Femur (tissue), 1 donor: Measurements from ENCODE around the gene C3.
"Not testable (repeated sequence)": the region's sequence is repeated elsewhere in the genome, so short reads cannot be mapped to it uniquely, and the experiment has no call there.

Experiments
- DNase-seq: peaks from one replicate; pipeline ENCODE4 v3.0.0-alpha.2; 2017

C3 gene

DNA sequence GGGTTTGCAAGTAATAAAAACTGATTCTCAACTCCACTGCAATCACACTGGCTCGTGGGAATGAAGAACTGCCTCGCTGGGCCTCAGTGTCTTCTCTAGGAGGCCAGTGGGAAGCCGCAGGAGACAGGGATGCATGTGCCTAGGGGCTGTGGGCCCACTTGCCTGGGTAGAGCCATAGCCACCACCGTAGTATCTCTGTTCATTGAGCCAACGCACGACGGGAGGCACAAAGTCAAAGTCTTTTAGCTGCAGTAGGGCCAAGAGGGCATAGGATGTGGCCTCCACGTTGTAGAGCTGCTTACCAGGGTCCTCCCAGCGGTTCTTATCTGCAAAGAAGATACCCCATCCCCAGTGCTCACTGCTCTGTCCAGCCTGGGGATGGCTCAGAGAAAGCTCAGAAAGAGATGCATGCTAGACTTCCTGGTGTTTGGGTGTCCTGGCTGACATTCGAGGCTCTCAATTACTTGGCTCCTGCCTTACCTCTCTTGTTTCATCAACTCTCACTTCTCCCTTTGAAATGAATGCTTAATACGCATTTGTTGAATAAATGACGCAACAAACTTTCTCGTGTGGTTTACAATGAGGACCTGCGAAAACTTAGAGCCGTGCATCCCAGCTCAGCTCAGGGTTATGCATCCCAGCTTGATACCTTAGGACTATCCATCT, 34.4 kb downstream of the C3 start:
- DNase-seq, result no peak

DNA sequence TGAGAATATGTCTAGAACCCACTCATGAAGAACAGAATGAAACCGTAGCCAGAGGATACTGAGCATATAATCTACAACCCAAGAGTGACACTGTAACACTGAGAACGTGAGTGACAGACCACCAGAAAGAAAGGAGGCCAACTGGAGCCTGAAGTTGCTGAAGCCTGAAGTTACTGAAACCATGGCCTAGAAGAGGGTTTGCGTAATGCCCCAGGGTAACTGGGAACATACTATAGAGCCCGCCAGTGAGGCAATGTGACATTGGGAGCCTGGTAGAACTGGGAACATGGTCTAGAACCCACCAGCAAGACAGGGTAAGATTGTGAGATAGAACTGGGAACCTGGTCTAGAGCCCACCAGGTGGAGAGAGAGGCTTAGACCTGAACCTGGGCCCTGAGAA, 35.0 kb downstream of the C3 start:
- DNase-seq, result no peak

DNA sequence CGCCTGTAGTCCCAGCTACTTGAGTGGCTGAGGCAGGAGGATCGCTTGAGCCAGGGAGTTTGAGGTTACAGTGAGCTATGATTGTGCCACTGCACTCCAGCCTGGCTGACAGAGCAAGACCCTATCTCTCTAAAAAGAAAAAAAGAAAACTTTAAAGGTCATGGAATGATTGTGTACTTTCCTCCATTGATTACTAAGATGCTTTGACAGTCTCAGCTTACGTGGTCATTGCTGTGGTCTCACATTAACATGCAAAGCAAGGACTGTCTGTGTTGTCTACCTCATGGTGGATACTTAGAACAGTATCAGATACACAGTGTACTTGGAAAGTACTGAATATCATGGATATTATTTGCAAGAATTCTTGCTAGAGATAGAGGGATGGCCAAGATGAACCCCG, 36.5 kb downstream of the C3 start:
- no peak for DNase-seq

DNA sequence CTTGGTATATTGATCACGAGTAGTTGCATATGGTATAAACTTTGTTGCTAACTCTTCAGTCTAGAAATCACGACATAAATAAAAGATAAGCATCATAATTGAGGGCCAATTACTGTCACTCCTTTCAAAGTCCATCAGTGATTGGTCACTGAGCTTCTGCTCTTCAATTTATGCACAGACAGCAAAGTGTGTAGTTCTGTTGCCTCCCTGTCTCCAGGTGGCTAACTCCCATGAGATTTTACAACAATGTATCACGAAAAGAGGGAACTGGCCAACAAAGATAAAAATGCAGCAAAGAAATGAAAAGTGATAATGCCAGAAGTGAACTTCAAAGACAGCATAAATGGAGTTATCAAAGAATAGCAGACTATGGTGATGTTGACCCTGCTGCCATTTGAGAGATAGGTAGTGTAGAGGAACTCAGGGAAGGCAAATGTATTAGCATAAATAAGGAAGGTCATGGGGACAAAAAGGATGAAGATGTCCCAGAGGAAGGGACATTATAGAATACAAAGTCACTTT, 37.8 kb downstream of the C3 start:
- DNase-seq, result no peak

DNA sequence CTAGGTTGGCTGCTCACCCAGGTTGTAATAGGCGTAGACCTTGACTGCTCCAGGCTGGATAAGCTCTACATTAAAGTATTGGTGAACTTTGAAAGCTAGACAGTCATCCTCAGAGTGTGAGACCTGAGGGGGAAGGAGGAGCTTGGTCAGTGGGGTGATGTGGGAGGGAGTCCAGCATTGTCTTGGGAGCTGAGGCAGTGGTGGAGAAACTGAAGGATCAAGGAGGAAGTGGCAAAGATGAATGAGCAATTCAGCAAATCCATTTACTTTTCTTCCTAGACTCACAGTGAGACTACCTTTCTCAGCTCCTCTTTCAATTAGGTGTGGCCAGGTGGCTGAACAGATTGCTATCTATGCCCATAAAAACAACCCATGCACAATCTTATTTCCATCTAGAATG, 40.3 kb downstream of the C3 start:
- DNase-seq, result no peak

DNA sequence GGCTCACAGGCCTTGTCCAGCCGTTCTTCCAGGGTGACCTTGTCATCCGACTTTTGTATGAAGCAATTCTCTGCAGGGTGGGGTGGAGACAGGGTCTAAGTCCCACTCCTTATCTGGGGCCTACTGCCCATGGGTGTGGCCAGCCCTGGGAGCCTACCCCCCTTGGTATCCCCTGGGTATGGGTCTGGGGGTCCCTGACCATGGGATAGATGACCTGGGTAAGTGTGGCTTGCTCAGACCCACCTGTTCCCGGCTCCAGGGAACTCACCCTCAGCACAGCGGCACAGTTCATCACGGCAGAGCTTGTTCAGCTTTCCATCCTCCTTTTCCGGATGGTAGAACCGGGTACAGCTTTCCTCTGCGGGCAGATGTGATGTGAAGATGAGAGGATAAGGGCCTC, 41.3 kb downstream of the C3 start:
- DNase-seq, result no peak

DNA sequence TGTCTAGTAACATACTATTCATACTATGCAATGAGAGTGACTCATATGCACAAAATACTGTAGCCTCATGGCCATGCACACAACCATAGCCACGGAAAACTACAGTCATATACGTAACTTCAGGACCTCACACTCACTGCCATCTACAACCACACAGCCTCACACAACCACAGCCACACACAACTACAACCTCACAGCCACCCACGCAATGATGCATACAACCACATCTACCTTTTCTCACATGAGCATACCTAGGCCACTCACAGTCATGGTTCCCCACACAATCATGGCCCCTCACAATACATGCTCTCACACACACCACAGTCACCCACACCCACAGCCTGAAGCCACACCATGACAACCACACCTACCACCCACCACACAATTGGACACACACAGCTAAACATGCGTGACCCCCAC, 41.8 kb downstream of the C3 start:
- no peak for DNase-seq

DNA sequence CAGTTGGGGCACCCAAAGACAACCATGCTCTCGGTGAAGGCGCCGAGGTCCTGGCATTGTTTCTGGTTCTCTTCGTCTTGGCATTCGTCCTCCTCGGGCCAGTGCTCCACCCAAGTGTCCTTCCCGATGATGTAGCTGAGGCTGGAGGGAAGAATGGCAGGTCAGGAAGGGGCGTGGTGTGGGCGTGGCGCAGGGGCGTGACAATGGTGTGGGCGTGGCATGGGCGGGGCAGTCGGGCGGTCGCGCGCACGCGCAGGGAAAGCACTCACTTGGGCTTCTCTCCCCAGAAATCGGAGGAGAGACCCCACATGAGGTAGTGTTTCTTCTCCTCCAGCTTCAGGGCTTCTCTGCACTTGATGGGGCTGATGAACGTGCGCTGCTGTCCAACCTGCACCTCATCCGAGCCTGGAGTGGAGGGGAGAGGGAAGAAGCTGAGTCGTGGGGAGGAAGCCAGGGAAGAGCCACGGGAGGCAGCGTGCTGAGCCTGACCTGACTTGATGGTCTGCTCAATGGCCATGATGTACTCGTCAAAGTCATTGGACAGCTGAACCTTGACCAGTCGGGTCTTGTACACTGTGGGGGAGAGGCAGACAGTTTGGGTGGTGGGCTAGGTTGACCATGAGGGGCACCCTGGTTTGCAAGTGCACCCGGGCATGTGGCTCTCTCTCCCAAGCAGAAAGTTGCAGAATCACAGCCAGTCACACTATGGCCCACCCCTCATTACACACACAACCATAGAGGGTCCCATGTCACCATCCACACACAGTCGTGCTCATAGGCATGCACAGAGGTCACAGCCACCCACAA, 42.4 kb downstream of the C3 start:
- no peak for DNase-seq

DNA sequence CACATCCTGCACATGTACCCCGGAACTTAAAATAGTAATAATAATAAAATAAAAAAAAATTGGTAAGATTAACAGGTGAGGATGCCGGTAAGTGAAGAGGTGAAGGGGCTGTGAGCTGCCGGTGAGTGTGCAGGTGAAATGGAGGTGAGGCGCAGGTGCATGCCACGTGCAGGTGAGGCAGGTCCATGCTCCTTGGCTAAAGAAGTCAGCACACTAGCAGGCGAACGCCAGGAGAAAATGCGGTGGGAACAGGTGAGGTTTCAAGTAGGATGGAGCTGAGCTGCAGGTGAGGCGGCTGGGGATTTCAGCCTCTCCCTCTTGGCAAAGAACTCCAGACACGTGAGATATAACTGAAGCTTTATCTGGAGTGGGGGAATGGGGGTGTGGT, 43.0 kb downstream of the C3 start:
- no peak for DNase-seq

DNA sequence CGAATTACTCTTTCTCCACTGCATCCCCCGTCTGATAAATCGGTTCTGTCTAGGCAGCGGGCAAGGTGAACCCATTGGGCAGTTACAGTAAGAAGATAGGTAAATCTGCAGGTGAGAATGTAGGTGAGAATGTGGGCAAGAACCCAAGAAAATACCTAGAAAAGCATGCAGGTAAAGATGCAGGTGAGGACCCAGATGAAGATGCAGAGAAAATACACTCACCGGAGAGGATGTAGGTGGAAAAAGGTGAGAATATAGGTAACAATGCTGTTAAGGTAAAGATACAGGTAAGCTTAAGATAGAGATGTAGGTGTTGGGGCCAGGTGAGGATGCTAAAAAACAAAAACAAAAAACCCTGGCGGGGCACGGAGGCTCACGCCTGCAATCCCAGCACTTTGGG, 44.2 kb downstream of the C3 start:
- DNase-seq, result no peak

DNA sequence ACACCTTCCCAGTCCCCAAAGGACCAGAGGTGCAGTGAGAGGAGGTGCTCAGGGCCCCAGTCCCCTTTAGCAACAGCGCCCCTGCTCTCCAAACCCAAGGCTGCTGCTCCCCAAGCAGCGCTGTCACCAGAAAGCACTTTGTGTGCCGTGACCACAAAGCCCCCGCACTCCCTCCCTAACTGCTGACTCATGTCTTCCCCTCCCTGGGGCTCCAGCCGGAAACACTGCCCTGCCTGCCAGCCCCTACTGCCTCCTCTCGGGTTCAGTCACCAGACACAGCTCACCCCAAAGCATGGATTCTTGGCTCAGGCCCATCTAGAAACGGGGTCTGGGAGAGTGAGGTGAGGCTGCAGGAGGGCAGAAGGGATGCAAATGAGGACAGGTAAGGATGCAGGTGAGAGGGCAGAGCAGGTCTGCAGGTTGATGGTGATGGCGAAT, 45.6 kb downstream of the C3 start:
- peak; percentile 71 for DNase-seq

DNA sequence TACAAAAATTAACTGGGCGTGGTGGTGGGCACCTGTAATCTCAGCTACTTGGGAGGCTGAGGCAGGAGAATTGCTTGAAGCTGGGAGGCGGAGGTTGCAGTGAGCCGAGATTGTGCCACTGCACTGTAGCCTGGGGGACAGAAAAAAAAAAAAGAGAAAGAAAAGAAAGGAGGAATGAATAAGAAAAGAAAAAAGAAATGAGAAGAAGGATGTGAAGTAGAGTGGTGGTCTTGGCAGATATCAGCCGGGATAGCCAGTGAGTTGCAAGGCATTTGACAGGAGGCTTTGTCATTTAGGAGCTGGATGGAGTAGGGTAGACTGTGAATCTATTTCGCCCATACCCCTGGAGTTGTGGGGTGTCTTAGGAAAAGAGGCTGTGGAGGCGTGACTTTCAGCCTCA, 46.0 kb downstream of the C3 start:
- not testable (repeated sequence) for DNase-seq

DNA sequence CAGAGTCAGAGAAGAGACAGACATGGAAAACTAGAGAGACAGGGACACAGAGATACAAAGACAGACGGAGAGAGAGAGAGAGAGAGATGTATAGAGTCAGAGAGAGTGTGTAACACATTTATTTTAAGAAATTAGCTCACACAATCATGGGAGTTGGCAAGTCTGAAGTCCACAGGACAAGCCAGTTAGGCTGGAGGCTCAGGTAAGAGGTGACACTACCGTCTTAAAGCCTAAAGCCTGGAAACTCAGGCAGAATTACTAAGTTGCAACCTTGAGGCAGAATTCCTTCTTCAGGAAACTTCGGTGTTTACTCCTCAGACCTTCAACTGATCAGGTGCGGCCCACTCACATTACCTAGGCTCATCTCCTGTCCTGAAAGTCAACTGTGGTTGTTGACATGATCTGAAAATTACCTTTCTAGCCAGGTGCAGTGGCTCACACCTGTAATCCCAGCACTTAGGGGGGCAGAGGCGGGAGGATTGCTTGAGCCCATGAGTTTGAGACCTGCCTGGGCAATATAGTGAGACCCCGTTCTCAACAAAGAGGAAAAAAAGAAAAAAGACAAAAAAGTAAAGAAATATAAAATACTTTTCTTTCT, 47.7 kb downstream of the C3 start:
- DNase-seq, result no peak

DNA sequence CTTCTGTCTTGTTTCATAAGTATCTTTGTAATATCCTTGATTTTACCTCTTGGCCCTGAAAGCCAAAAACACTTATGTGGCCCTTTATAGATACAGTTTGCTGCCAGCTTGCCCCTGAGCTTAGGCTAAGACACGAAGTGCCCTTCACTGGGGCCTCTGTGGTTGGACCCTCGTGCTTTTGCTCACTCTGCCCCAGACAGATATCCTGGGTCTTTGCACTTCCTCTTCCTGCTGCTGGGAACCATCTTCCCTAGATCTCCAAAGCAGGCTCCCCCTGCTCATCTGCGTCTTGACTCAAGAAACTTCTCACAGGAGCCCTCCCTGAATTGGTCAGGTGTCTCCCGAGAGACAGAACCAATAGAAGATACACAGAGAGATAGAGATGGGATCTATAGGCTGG, 48.5 kb downstream of the C3 start:
- no peak for DNase-seq

DNA sequence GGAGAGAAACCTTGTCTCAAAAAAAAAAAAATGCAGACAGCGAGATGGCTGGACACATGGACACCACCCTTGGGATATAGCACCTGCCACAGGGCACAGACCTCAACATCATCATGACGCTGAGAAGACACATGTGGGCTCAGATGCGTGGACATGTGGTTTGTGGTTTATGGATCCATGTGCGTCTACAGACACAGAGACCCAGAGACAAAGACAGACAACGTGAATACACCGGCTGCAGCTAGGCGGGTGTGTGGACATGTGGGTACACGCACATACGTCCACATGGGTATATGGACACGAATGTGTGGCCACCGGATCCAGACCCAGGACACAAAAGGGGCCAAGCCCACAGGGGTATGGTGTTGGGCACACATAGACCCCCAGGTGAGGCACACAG, 51.8 kb downstream of the C3 start:
- DNase-seq, result no peak

DNA sequence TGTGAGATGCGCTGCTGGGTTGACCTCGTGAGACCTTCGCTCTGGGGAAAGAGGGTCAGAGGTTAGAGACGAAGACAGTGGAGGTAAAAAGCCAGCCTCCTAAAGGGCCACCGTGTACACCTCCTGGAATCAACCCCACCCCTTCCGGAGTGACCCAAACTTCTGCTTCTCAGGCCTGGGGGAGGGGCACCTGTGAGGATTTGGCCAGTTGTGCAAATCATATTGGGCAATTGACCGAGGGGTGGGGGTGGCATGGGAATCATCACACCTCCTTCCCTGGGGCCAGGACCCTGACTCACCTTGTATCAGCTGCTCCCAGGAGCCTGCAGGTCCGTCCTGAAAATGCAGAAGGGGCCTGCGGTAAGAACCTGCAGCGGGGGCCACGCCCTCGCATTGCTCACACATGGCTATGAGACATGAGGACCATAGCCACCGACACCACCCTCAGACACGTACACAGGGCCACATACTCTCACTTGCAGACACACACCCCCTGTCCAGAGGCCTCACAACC, 53.3 kb downstream of the C3 start:
- DNase-seq, result peak; percentile 23

DNA sequence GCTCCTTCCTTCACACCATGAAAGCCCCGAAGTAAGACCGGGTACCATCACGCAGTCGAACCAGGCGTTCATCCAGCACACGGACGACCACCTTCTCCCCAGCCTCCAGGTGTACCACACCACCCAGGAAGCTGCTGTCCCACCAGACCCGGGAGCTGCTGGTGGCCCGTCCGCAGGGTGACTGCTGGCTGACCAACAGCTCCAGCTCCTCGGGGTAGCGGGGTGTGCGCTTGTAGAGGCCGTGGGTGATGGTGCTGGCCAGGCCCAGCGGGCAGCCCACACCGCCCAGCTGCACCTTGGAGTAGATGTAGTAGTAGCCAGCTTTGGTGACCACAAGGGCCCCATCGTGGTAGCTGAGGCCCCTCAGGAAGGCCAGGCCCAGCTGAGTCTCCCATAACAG, 55.5 kb downstream of the C3 start:
- DNase-seq, result no peak

DNA sequence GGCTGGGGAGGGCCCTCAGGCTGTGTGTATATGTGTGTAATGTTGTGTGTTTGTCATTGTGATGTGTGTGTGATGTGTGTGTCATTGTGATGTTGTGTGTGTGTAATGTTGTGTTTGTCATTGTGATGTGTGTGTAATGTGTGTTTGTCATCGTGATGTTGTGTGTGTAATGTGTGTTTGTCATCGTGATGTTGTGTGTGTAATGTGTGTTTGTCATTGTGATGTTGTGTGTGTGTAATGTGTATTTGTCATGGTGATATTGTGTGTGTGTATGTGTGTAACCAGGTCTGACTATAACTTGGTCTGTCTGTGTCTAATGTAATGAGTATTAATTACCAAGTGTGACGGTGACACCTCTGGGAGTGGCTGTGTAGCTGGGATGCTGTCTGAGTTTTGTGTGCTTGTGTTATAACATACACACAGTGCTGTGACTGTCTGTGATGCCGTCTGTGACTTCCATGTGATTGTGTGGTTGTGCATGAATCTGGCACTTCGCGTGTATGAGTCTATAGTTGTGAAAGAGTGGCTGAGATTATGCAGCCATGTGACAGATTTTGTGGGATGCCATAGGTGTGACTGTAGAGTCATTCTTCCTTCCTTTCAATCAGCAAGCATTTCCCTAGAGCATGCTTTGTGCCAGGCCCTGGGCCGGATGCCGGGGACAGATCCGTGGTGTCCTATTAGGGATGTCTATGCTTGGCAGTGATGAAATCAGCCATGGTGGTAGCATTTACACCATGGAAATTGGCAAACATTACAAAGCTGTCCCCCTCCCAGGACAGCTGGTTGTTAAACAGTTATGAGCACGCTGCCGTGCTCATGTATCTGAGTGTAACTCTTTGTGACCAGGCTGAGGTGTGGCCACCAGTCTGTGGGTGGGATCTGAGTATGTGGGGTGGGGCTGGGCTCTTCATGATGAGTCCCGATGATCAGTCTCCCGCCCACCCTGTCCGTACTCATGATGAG, 56.9 kb downstream of the C3 start:
- DNase-seq, result no peak

DNA sequence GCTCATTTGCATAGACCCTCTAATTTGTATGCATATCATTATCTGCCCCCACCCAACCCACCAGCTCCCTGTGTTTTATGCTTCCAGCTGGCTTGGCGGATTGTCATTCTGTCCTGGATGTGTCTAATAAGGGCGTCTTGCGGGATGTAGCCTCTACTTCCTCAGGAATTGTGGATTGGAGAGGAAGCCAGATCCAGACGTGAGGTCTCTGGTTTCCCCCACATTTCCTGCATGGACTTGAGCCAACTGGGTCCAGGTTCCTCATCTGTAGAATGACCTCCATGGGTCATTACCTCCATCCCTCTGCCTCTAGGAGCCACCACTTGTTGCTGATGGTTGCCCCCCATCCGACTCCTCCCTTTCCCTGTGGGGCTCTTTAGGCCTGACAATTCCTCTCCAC, 57.7 kb downstream of the C3 start:
- DNase-seq, result no peak

DNA sequence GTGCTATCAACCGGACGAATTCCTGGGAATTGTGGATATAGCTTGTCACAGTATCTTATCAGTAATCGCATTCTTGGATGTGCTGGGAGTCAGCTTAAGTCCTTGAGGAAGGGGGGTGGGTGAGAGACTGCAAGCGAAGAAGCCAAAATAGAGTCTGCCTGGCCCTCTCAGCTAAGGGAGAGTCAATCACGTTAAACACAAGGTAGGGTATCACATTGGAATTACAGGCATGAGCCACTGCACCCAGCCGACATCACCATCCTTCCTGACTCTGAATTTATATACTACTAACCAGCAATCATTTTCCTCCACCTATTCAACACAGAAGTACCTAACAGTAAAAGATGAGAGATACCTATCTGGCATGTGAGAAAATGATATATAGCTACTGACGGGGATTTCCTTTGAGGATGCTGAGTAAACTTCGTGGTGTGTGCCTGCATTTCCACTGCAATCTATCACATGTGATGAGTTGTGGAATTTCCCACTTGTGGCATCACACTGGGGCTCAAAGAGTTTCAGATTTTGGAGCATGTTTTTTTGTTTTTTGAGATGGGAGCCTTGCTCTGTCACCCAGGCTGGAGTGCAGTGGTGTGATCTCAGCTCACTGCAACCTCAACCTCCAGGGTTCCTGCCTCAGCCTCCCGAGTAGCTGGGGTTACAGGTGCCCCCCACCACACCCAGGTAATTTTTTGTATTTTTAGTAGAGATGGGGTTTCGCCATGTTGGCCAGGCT, 58.8 kb downstream of the C3 start:
- DNase-seq, result not testable (repeated sequence)

DNA sequence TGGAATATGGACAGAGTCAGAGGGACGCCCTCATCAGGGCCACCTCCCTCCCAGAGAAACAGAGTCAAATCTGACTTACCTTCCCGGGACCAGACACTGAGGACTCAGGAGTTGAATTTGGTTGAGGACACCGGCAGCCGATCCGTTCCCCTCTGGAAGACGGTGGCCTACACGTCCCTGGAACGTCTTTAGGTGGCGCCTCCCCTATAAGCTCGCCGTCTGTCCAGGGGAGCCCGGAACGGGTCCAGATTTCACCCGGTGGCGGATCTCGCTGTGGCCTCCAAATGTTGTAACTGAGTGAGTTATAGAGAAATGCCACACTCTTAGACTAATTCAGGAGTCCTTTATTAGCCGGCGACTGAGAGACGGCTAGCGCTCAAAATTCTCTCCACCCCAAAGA, 59.5 kb downstream of the C3 start:
- no peak for DNase-seq

DNA sequence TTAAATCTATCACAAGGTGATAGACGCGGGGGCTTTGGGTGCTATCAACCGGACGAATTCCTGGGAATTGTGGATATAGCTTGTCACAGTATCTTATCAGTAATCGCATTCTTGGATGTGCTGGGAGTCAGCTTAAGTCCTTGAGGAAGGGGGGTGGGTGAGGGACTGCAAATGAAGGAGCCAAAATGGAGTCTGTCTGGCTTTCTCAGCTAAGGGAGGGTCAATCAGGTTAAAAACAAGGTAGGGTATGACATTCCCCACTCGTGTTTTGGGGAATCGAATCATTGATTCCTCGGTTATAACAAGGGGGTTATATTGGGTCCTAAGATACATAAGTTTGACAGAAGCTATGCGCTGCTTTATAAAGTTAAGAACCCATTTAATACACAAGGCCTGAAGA, 64.1 kb downstream of the C3 start:
- DNase-seq, result not testable (repeated sequence)
